ENCODE results near the gene ACTA1. TPM values are rescaled to one million over a fixed set of nuclear protein-coding genes. Genes with fewer than 3 reads are reported as not detected.

Gene ACTA1
- total RNA-seq, 2 donors from 2014 or later, result 2.4 TPM; not detected in 1

GRCh38 chr1:229412056-229412455 is 21.8 kb downstream of the ACTA1 start:
- H3K4me3 ChIP-seq, result no peak overlapping the region
- H3K9ac ChIP-seq (ENCODE audit: low read depth in 2 of 2, low read length in 2 of 2), result no peak overlapping the region
- no peak for TF ChIP-seq CTCF (IDR thresholded peaks at IDR 0.05)
- H3K27ac ChIP-seq, result no peak overlapping the region
- peaks cover 9% of the 10 kb centered on the region for H3K4me1 ChIP-seq
- H3K36me3 ChIP-seq, result no peaks in the 10 kb centered on the region
- intact Hi-C loops (cut with DNase I), result no loop called here
- DNase-seq, result no peak
- H3K27me3 ChIP-seq, result peaks cover 9% of the 10 kb centered on the region
- H3K9me3 ChIP-seq, result no peaks in the 10 kb centered on the region

GRCh38 chr1:229411434-229412055 is 22.3 kb downstream of the ACTA1 start:
- no peak overlapping the region for H3K9ac ChIP-seq (ENCODE audit: low read depth in 2 of 2, low read length in 2 of 2)
- TF ChIP-seq CTCF (IDR thresholded peaks at IDR 0.05), result no peak
- intact Hi-C loops (cut with DNase I), result no loop called here
- no peaks in the 10 kb centered on the region for H3K9me3 ChIP-seq
- H3K4me1 ChIP-seq, result peaks cover 9% of the 10 kb centered on the region
- H3K36me3 ChIP-seq, result no peaks in the 10 kb centered on the region
- H3K27ac ChIP-seq, result no peak overlapping the region
- peaks cover 10% of the 10 kb centered on the region for H3K27me3 ChIP-seq
- DNase-seq, result no peak
- H3K4me3 ChIP-seq, result no peak overlapping the region

GRCh38 chr1:229410692-229411433 is 23.0 kb downstream of the ACTA1 start:
- no peak overlapping the region for H3K4me3 ChIP-seq
- H3K36me3 ChIP-seq, result no peaks in the 10 kb centered on the region
- no peak for DNase-seq
- no peak overlapping the region for H3K9ac ChIP-seq (ENCODE audit: low read depth in 2 of 2, low read length in 2 of 2)
- peaks cover 9% of the 10 kb centered on the region for H3K4me1 ChIP-seq
- no peak overlapping the region for H3K27ac ChIP-seq
- intact Hi-C loops (cut with DNase I), result no loop called here
- peaks cover 10% of the 10 kb centered on the region for H3K27me3 ChIP-seq
- no peaks in the 10 kb centered on the region for H3K9me3 ChIP-seq
- no peak for TF ChIP-seq CTCF (IDR thresholded peaks at IDR 0.05)

GRCh38 chr1:229410370-229410691 is 23.6 kb downstream of the ACTA1 start:
- intact Hi-C loops (cut with DNase I), result no loop called here
- Histone ChIP-seq H3K36me3 (no peaks in the 10 kb centered on the region), H3K4me3 (no peak overlapping the region), H3K27me3 (peaks cover 10% of the 10 kb centered on the region), H3K9me3 (no peaks in the 10 kb centered on the region), H3K9ac (ENCODE audit: low read depth in 2 of 2, low read length in 2 of 2) (no peak overlapping the region), H3K27ac (no peak overlapping the region), H3K4me1 (peaks cover 9% of the 10 kb centered on the region)
- no peak for TF ChIP-seq CTCF (IDR thresholded peaks at IDR 0.05)
- no peak for DNase-seq

- H3K27ac ChIP-seq, result no peak overlapping the region
- no peaks in the 10 kb centered on the region for H3K36me3 ChIP-seq
- H3K27me3 ChIP-seq, result peaks cover 10% of the 10 kb centered on the region
- H3K9ac ChIP-seq (ENCODE audit: low read depth in 2 of 2, low read length in 2 of 2), result no peak overlapping the region
- H3K4me3 ChIP-seq, result no peak overlapping the region
- intact Hi-C loops (cut with DNase I), result no loop called here
- H3K9me3 ChIP-seq, result no peaks in the 10 kb centered on the region
- no peak for TF ChIP-seq CTCF (IDR thresholded peaks at IDR 0.05)
- no peak for DNase-seq
- H3K4me1 ChIP-seq, result peaks cover 9% of the 10 kb centered on the region
Measured at GRCh38 chr1:229409616-229410369, 24.1 kb downstream of the ACTA1 start.

All from colonic mucosa (tissue), 4 donors.